ELR (cell line): ENCODE results near the gene ADGRL1.
"Not testable (repeated sequence)": the region's sequence is repeated elsewhere in the genome, so short reads cannot be mapped to it uniquely, and the experiment has no call there.

Source experiments
- DNase-seq: peaks from one replicate; pipeline ENCODE4 v3.0.0-alpha.2; 2015; ENCODE audit warnings: low read depth

Gene ADGRL1

GRCh38 chr19:14205452-14206287 is at the start of gene ADGRL1:
Gene ADGRL1, minus strand, starts transcription at chr19:14206169. Its CDS starts 22,567 bp downstream, at chr19:14183602.
- not testable (repeated sequence) for DNase-seq

- not testable (repeated sequence) for DNase-seq
These were observed 49.3 kb upstream of the ADGRL1 start for GRCh38 chr19:14255316-14255715.

- DNase-seq: not testable (repeated sequence)
These were observed 48.0 kb upstream of the ADGRL1 start for GRCh38 chr19:14253822-14254599.

GRCh38 chr19:14252136-14252535 is 46.2 kb upstream of the ADGRL1 start:
- DNase-seq: not testable (repeated sequence)

GRCh38 chr19:14250870-14251269 is 44.9 kb upstream of the ADGRL1 start:
- no peak for DNase-seq

GRCh38 chr19:14250315-14250714 is 44.3 kb upstream of the ADGRL1 start:
- not testable (repeated sequence) for DNase-seq

GRCh38 chr19:14249891-14250290 is 43.9 kb upstream of the ADGRL1 start:
- DNase-seq: not testable (repeated sequence)

GRCh38 chr19:14249012-14249754 is 43.2 kb upstream of the ADGRL1 start:
- DNase-seq: peak; percentile 14

GRCh38 chr19:14248578-14249011 is 42.6 kb upstream of the ADGRL1 start:
- DNase-seq: peak; percentile 35

- DNase-seq: not testable (repeated sequence)
These were observed 41.8 kb upstream of the ADGRL1 start for GRCh38 chr19:14247548-14248471.

GRCh38 chr19:14247205-14247547 is 41.2 kb upstream of the ADGRL1 start:
- not testable (repeated sequence) for DNase-seq

GRCh38 chr19:14244393-14244792 is 38.4 kb upstream of the ADGRL1 start:
- DNase-seq: not testable (repeated sequence)

- not testable (repeated sequence) for DNase-seq
These were observed 37.7 kb upstream of the ADGRL1 start for GRCh38 chr19:14243718-14244117.

- DNase-seq: no peak
These were observed 31.3 kb upstream of the ADGRL1 start for GRCh38 chr19:14237014-14237941.

- DNase-seq: not testable (repeated sequence)
These were observed 27.0 kb upstream of the ADGRL1 start for GRCh38 chr19:14232945-14233344.

GRCh38 chr19:14228446-14229071 is 22.6 kb upstream of the ADGRL1 start:
- not testable (repeated sequence) for DNase-seq

GRCh38 chr19:14226498-14226897 is 20.5 kb upstream of the ADGRL1 start:
- DNase-seq: not testable (repeated sequence)

- DNase-seq: no peak
These were observed 16.9 kb upstream of the ADGRL1 start for GRCh38 chr19:14222886-14223285.

GRCh38 chr19:14221345-14221744 is 15.4 kb upstream of the ADGRL1 start:
- DNase-seq: not testable (repeated sequence)
